Ovary (tissue), 9 donors: Measurements from ENCODE around the gene DGKG. TPM values are rescaled to one million over a fixed set of nuclear protein-coding genes. Genes with fewer than 3 reads are reported as not detected.

ENCODE experiments used
- DNase-seq, 5 donors: peaks; one replicate each; pipeline ENCODE4 v3.0.0-alpha.2; 2019 to 2020
- H3K27ac ChIP-seq, 2 donors: fragments of 200-600 bp; one replicate each; pipeline versions ENCODE4 v1.5.1 to v1.8.0; 2019 to 2022
- H3K27me3 ChIP-seq: fragments of 200-600 bp; one replicate; pipeline ENCODE4 v1.8.0; 2022
- H3K36me3 ChIP-seq: fragments of 200-600 bp; sonication (generic); one replicate; pipeline ENCODE4 v1.5.1; 2019
- H3K4me1 ChIP-seq: one replicate; pipeline ENCODE4 v1.8.1; 2013; ENCODE audit warnings: mild to moderate bottlenecking, moderate library complexity; ENCODE audit not compliant: insufficient read depth
- H3K4me3 ChIP-seq: fragments of 200-600 bp; sonication (generic); one replicate; pipeline ENCODE4 v1.5.1; 2017
- H3K9me3 ChIP-seq, 2 donors: fragments of 200-600 bp in 1 of 2; sonication (generic) in 1 of 2; one replicate each; pipeline versions ENCODE4 v1.5.1 to v1.8.1; 2013 to 2019; ENCODE audit warnings: mild to moderate bottlenecking in 1 of 2, moderate library complexity in 1 of 2
- EP300 ChIP-seq: sonication (generic); formaldehyde crosslinking; IDR thresholded peaks from one replicate; pipeline ENCODE4 v1.6.1; 2017; ENCODE audit warnings: antibody characterized with exemption
- POLR2A ChIP-seq: fragments of 450-650 bp; IDR thresholded peaks from one replicate; pipeline ENCODE4 v1.6.1; 2017; ENCODE audit warnings: antibody characterized with exemption, mild to moderate bottlenecking, moderate library complexity
- WGBS, 3 donors: extraction: QIAGEN DNeasy Blood & Tissue Kit in 1 of 3; methylation state at CpG; one replicate each; pipeline versions ENCODE4 v1.1.5 to v1.1.7; 2013 to 2017; 5-methylcytosine and 5-hydroxymethylcytosine counted together
- intact Hi-C, 4 donors: fragments of 100-400 bp; cut with DNase I; formaldehyde crosslinking; loops; one replicate each; pipeline versions ENCODE4 v1.11.0 to v1.15.1; 2022 to 2023
- polyA plus RNA-seq, 2 donors: library from polyadenylated mRNA; stranded (reverse); fragments of 200-250 nt in 1 of 2; fragments of 350-450 nt in 1 of 2; fragmentation: Illumina TruSeq in 1 of 2; extraction: RNeasy Lipid Tissue Mini Kit (QIAGEN cat#74804) in 1 of 2; gene quantifications; one replicate each; pipeline ENCODE4 v1.2.3, GENCODE V29; 2013 to 2014
- total RNA-seq, 7 donors: library from RNA; depleted of rRNA in 2 of 7; stranded (reverse); fragments of >200 nt in 2 of 7; fragmentation: NEBNext Ultra II Directional in 3 of 7; extraction: Animal tissue kit (Norgen Biotek cat#: 25700) in 3 of 7; gene quantifications; one replicate each; pipeline versions ENCODE4 v1.1.0 to v1.2.4, GENCODE V29; 2016 to 2023
- TF ChIP-seq, protein P1 (sequence below), 3 donors: fragments of 450-650 bp in 2 of 3; fragments of 200-600 bp in 1 of 3; IDR thresholded peaks; one replicate each; pipeline versions ENCODE4 v1.5.1 to v1.8.0; 2016 to 2022; ENCODE audit warnings: antibody characterized with exemption in 3 of 3, mild to moderate bottlenecking in 1 of 3
- donor health status: DM: no; HTN: no; CAD: no; lungs with moderate emphysema.
- donor health status: DM: no; HTN: no; CAD: no.
- donor health status: Bipolar disorder and iron deficiency.
- donor health status: DM: yes; HTN: yes; CAD: no.
- donor health status: DM: no; HTN: no; CAD: no.
- donor health status: DM: yes; HTN: yes; CAD: no.

Gene DGKG
- total and polyA plus RNA-seq, 9 donors: 1.0 to 7.0 (median 4.1) TPM

DNA sequence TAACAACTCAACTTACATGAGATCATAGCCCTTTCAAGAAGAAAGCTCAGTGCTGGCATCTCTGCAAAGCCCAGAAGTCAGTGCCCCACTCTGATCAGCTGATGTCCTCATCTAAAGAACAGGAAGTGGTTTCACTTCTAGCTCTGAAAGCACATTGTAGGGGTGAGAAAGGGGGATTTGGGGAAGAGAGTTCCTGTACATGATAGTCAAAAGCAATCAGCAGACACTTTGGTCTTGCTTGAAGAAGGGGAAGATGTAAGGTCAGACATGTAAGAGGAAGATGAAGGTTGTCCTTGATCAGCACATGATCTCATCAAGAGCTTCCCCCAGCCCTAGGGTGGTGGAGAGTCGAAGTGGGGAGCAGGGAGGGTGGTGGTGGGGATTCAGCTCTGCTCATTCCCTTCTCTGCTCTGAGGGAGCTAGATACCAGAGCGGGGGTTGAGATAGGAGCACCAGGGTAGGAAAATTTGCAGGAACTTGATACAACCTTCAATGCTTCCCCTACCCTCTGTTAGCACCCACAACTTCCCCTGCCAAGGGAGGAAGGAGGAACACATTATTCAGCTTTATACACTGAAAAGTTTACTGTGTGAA lies 176.7 kb downstream of the DGKG start:
- Histone ChIP-seq H3K27ac (no peak overlapping the region), H3K27me3 (no peaks in the 10 kb centered on the region), H3K4me1 (no peaks in the 10 kb centered on the region), H3K4me3 (no peak overlapping the region), H3K36me3 (no peaks in the 10 kb centered on the region), H3K9me3 (no peaks in the 10 kb centered on the region)
- no peak for DNase-seq
- intact Hi-C loops: no loop called here
- 77 to 84% (median 84%) methylated on average over 2 of the region's 2 CpGs for WGBS, 3 donors
- no peak for TF ChIP-seq EP300
- TF ChIP-seq POLR2A: no peak
- TF ChIP-seq, protein P1, sequence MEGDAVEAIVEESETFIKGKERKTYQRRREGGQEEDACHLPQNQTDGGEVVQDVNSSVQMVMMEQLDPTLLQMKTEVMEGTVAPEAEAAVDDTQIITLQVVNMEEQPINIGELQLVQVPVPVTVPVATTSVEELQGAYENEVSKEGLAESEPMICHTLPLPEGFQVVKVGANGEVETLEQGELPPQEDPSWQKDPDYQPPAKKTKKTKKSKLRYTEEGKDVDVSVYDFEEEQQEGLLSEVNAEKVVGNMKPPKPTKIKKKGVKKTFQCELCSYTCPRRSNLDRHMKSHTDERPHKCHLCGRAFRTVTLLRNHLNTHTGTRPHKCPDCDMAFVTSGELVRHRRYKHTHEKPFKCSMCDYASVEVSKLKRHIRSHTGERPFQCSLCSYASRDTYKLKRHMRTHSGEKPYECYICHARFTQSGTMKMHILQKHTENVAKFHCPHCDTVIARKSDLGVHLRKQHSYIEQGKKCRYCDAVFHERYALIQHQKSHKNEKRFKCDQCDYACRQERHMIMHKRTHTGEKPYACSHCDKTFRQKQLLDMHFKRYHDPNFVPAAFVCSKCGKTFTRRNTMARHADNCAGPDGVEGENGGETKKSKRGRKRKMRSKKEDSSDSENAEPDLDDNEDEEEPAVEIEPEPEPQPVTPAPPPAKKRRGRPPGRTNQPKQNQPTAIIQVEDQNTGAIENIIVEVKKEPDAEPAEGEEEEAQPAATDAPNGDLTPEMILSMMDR (IDR thresholded peaks at IDR 0.05): no peak

DNA sequence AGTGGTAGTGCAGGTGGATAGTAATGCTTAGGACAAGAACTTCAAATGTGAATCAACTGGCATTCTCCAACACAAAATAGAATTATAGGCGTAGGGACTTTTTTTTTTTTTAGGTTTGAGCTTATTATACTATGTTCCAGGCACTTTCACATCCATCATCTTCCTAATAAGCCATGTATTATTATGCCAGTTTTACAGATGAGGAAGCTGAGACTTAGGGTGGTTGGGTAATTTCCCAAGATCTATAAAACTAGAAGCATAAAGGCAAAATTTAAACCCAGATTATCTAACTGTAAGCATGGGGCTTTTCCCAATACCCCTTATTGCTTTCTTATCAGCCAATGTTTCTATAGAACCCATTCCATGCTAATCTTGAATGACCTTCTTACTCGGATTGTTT lies 178.0 kb downstream of the DGKG start:
- H3K27me3 ChIP-seq: no peaks in the 10 kb centered on the region
- H3K36me3 ChIP-seq: no peaks in the 10 kb centered on the region
- H3K9me3 ChIP-seq: no peaks in the 10 kb centered on the region
- TF ChIP-seq, protein P1 (IDR thresholded peaks at IDR 0.05): no peak
- TF ChIP-seq EP300 (no peak), POLR2A (no peak)
- intact Hi-C loops: no loop called here
- DNase-seq: no peak
- 45 to 62% (median 59%) methylated on average over 2 of the region's 2 CpGs for WGBS, 3 donors
- H3K27ac ChIP-seq: no peak overlapping the region
- H3K4me1 ChIP-seq: no peaks in the 10 kb centered on the region
- H3K4me3 ChIP-seq: no peak overlapping the region

DNA sequence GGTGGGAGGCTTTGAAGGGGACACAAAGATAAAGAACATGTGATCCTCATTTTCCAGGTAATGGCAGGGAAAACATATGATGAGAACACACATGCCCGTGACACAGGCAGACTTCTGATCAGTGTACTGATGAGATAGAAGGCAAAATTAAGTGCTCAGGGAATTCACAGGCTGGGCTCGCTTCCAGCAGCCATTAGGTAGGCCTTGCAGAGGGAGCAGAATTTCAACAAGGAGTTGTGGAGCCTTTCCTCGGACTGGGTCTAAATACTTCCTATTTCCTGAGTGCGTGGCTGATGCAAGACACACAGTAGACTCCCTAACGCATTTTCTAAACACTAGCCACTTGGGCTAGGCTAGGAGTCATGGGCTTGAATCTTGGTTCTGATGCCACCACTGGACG lies 179.2 kb downstream of the DGKG start:
- H3K36me3 ChIP-seq: no peaks in the 10 kb centered on the region
- DNase-seq: no peak
- H3K27ac ChIP-seq: no peak overlapping the region

DNA sequence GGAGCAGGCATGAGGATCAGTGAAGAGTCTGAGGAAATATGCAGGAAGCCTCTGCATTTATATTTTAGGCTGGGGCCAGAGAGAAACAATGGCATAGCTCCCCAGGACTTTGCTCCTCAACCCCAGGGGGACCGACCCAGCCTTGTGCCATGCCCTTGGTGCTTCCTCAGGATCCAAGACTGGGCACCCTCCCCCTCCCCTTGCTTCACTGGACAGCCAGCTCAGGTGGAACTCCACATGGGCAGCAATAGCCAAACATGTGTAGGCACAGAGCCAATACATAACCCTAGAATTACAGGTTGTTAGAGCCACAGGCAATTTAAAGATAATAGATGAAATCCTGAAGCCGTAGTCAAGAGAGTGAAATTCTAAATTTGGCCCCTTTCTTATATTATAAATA lies 180.1 kb downstream of the DGKG start:
- Histone ChIP-seq H3K4me1 (no peaks in the 10 kb centered on the region), H3K36me3 (no peaks in the 10 kb centered on the region), H3K4me3 (no peak overlapping the region), H3K9me3 (no peaks in the 10 kb centered on the region), H3K27me3 (no peaks in the 10 kb centered on the region), H3K27ac (no peak overlapping the region)
- no peak for DNase-seq
- WGBS, 3 donors: 91 to 94% (median 91%) methylated on average over 2 of the region's 2 CpGs
- intact Hi-C loops: no loop called here
- TF ChIP-seq, protein P1 (IDR thresholded peaks at IDR 0.05): no peak
- no peak for TF ChIP-seq POLR2A
- no peak for TF ChIP-seq EP300

More for the DNA sequence above, 179.2 kb downstream of the DGKG start:
- no peak overlapping the region for H3K4me3 ChIP-seq
- TF ChIP-seq POLR2A: no peak
- TF ChIP-seq, protein P1 (IDR thresholded peaks at IDR 0.05): no peak
- no peak for TF ChIP-seq EP300
- H3K4me1 ChIP-seq: no peaks in the 10 kb centered on the region
- no peaks in the 10 kb centered on the region for H3K9me3 ChIP-seq
- 68 to 72% (median 70%) methylated on average over 6 of the region's 6 CpGs for WGBS, 3 donors
- intact Hi-C loops: no loop called here
- no peaks in the 10 kb centered on the region for H3K27me3 ChIP-seq
